GM19324 (cell line): ENCODE results near the gene COL19A1.

ENCODE experiments used
- ATAC-seq: cut with Tn5 transposase; IDR thresholded peaks from one replicate; pipeline ENCODE4 v1.9.1; 2021; ENCODE audit warnings: mild to moderate bottlenecking, moderate library complexity; ENCODE audit not compliant: unreplicated experiment, low FRiP score

Gene COL19A1

DNA sequence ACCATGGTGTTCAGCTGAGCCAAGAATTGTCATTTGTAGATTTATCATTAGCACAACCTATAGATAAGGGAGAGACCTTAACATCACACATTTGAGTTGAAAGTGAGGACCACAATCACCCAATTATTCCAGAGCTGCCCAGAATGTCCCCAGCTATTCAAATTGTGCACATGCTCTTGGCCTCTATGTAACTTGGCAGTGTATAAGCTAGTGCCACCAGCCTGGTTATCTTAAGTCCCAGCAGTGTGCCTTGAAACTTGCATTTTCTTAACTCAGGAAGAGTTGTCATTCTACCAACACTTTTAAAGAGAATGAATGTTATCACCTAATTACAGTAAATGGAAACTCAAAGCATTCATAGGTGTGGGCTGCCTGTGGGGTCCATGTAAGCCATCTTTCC, 245.4 kb downstream of the COL19A1 start:
- no peak for ATAC-seq

DNA sequence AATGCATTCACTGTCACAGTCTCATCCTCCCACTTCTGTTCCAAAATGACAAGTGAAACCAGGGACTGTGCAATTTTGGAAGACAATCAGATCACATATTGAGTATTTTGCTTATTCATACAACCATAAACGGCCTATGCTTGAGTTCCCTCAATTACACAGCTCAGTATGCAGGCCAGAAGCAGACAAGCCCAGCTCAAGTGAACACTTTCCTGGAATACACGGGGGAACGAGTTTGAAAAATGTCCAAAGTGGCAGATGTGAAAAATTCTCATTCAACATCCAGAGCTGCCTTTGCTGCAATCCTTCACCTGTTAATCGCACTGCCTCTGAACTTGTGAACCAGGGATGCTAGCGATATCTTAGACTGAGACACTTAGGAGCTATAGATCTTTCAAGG, 246.4 kb downstream of the COL19A1 start:
- ATAC-seq, result no peak

DNA sequence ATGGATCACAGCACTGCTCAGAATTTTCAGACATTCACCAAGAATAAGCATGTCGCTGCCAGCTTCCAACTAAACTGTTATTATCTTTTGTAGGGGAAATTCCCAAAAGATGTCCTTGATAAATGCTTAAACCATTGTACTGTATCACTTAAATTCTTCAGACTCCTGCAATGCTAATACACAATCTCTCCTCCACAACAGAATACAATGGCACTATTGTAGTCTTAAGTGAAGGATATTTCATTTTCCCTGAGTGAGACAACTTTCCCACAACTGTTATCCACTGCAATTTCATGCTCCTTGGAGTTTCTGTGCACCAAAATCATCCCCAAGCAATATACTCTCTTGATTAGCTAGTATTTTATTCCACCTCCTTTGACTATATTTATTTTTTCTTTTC, 246.8 kb downstream of the COL19A1 start:
- ATAC-seq, result no peak

DNA sequence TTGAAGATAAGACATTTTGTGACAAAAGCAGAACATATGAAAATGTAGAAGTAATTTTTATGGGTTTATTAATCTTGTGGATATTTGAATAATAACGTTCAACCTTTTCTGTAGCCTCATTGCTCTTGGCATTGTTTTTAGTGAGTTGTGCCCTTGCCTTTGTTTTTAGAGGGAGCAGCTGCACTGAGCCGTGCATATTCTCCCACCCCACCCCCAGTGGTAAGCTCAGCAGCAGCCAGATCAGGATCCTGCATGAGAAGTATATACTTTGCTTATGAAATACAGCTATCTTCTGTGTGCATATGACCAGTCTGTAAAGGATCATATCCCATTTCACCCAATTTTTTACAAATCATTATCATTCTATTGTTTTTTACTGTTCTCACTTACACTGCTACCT, 252.3 kb downstream of the COL19A1 start:
- no peak for ATAC-seq

DNA sequence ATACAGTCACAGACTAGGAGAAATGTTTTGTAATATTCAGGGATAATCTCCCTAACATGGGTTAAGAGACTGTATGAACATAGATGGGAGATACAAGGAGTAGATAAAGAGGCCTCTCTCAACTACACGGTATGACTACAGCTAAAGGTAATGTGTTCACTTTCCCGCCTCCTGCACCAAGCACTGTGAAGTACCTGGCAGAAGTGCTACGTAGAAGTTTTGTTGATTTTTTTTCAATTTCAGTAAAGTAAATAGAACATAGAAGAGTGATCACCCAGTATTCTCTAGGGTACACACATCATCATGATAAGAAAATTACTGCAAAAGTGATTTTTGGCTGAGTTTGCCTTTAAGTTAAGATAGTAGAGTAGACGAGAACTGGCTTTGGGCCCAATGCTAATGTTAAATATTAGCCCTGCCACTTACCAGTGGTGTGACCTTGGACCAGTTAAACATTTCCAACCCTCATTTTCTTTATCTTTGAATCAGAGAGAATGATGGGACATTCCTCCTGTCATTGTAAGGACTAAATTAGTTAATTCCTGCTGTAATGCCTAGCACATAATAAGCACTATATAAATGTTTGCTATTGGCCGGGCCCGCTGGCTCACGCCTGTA, 253.0 kb downstream of the COL19A1 start:
- ATAC-seq, result no peak

DNA sequence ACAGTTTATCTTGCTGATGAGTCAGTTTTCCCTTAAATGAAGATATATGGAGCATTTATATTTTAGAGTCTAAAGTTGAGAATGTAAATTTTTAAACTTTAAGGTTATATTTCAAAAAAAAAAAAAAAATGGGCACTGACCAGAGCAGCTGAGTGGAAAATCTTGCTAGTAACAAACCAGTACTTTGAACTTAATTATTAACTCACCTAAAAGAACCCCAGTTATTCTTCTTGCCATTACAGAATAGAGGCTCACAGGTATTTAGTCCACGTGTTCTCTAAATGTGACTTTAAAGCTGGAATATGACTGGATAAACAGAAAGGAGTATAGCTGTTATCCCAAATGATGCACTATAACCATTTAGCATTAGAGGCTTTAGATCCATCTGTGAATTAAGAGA, 258.1 kb downstream of the COL19A1 start:
- no peak for ATAC-seq

DNA sequence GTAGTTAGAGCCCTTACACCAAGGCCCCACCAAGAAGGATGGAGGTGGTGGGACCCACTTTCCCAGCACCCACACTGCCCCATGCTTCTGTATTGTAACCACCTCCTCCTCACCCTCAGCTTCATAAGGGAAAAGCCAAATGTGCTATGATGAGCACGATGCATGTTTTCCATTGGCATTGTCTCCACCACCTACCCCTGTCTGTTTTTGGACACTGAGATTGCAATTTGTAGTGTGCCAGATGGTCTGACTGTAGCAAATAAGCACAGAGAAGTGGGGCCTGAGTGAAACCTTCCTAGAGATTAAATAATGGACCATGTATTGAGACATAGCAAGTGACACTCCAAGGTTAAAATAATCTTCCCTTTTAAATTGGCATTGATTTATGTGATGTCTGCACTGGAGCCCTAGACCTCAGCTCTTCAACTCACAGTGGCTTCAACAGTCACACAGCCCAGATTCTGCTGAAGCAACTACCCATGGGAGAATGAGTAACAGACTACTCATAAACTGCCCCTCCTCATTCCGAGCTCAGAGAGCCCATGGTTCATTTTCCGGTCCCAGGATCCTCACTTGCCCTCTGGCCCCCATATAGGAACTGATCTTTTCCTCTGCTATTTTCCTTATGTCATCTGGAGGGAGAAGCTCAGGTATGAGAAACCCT, 258.7 kb downstream of the COL19A1 start:
- no peak for ATAC-seq

DNA sequence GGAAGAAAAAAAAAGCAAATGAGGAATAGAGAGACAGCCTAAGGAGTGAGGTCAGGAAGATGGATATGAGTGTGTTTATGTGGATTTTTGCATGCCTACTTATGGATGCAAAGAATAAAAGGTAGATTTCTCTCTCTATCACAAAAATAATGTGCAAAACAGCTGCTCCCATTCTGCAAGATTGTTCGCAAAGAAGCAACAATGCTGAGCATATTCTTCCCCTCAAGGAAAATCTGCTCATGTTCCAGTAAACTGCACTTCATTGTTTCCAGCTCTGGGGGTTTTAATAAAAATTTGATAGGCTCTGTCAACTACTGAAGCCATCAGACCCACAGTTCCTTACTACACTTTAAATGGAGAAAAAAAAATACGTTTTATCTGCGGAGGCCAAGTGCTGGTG, 259.2 kb downstream of the COL19A1 start:
- ATAC-seq, result no peak

DNA sequence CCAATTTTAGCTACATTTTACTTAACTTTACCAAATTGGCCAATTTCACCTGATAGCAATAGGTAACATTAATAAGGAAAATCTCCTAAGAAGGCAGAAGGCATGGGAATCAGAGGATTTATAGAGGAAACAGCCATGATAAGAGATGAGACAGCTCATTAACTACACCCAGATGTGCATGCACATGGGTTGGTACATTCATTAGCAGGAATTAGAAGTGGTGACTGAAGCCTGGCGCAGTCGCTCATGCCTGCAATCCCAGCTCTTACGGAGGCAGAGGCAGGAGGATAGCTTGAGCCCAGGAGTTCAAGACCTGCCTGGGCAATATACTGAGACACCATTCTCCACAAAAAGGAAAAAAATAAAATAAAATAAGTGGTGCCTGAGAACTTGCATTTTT, 263.0 kb downstream of the COL19A1 start:
- ATAC-seq, result no peak

DNA sequence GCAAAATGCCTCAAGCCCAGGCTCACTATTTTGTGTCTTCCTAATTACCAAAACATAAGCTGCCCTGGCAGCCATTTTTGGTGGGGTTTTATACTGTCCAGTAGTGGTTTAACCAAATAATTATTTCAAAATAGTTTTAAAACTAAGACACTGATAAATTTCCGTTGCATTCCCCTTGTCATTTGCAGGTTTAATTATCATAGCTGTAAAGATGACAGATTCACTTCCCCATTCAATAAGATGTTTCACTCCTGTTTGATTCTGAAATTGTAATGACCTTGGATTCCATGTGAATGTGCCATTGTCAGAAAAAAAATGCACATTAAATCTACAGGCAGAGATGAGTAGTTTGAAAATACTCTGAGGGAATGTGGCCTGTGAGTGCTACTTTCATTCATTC, 264.5 kb downstream of the COL19A1 start:
- no peak for ATAC-seq

DNA sequence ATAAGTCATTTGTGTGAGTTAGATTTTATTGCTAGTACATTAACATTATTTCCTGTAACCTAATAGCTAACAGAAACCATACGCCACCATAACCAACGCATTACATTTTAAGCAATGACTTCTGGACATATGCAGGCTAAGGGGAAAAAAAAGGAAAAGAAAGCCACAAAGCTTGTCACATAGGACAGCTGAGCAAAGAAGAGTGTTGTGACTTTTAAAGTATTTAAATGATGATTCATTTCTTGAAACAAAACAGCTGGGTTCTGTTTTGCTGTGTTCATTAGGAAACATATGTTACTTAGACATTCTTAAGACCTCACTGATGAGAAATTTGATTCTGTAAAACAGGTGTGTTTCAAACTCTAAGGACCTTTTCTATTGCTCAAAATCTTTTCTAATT, 265.2 kb downstream of the COL19A1 start:
- ATAC-seq, result peak; percentile 64

DNA sequence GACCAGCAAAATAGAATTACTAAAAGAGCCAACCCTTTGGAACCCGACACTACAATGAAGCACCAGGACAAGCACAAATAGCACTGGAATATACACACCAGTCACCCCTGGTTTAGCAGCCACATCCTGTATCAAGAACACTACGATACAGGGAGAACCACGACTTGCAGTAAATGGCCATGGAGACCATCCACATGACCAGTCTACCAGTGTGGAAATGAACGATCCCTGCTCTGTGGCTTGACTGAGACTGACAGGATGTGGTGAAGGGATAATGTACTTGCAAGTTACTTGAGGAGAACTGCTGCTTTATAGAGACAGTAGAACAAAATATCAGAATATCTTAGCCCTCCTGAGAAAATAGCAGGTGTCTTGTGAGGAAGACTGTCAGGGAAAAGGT, 266.9 kb downstream of the COL19A1 start:
- no peak for ATAC-seq

DNA sequence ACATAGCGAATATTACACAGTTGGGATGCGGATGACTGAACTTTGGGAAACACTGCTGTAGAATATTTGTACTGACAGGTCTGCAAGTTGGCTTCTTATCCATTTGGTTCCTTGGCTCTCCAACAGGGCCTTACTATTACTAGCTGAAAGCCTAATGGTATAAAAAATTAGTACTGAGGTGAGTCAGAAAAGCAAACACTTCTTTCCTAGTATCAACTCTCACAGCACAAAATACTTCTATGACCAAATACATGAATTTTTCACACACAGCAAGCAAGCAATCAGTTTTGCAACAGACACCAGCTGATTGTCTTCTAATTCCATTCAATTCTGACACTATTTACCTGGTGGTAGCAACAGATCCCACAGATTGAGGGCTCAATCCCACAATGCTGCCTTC, 268.2 kb downstream of the COL19A1 start:
- ATAC-seq, result no peak

DNA sequence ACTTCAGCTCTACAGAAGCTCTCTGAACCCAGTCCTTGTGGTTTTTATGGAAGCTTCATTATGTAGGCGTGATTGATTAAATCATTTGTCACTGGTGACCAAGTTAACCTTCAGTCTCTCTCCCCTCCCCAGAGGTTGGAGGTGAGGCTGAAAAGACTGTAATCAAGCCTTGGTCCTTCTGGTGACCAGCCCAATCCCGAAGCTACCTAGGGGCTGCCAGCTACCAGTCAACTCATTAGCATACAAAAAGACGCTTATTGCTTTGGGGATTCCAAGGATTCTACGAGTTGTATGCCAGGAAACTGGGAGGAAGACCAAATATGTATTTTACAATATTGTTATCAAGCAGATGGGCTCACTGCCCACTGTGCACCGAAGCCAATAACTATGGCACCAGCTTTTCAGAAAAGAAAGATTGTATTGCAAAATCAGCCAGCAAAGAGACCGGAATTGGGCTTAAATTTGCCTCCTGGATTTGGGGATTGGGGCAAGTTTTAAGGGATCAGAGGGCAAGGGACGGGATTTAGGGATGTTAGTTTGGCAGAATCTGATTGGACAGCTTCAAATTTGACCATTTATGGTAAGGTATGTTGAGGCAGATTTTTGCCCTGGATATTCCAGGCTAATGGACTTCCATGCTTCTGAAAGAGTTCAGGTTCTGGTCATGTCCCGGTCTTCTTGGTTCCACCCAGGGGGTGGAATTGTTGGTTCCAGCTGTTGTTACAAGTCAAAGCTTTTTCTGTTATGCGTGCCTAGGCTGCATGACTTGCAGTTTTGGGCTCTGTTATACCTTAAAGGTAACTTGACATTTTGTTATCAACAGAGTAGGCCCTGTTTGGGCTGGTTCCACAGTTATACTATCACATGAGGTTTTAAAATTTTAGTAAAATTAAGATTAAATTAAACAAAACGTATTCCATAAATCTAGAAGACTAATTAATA, 269.1 kb downstream of the COL19A1 start:
- no peak for ATAC-seq

DNA sequence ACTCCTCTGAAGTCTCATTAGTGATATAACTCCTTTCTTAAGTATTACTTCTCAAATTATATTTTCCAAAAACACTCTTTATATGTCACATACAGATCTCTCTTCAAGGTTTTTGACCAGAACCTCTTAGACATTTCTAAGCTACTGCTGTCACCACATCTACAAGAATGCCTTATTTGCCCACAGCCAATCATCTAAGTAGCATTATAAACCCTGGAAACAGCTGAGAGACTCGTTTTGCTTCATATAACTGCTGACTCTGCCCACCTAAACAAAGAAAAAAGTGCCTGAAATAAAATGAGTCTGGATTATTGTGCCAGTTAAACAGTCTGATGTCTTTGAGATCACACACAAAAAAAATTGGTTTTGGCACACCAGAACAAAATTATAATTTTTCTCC, 270.6 kb downstream of the COL19A1 start:
- no peak for ATAC-seq

DNA sequence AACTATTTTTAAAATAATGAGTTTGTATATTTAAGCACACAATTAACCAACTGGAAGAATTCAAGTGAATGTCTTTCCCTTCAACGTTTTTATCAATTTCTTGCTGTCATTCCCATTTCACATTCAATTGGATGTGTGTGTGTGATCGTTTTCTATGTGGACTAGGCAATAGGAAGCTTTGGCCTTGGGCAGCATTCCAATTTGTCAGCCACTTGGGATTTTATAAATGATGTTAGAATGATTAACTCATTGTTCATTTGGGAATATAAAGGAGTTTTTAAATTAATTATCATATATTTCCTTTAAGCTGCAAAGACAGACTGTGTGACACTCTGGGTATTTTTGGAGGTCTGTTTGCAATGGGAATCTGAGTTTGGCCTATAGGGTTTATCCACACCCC, 274.1 kb downstream of the COL19A1 start:
- ATAC-seq, result no peak

DNA sequence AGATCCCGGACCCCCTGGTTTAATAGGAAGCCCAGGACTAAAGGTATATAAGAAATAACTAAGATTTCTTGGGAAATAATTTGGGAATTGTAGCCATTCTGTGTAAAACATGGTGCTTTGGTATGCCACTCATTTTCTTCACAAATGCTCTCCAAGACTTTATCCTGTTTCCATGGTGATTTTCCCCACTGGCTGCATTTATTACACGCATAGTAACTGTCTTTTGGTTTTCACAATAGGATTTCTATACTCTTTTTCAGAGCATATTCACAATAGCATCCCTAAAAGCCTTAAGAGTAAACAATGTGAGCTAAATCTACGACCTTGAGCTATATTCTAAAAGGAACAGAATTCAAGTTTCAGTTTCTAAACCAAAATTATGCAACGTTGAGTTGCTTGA, 275.7 kb downstream of the COL19A1 start:
- ATAC-seq, result no peak

DNA sequence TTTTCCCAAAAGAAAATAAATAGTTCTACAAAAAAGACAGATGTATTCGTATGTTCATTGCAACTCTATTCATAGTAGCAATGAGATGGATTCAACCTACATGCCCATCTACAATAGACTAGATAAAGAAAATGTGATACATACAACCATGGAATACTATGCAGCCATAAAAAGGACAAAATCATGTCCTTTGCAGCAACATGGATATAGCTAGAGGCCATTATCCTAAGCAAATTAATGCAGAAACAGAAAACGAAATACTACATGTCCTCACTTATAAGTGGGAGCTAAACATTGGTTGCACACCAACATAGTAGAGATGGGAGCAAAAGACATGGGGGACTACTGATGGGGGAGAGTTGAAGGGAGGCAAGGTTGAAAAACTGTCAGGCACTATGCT, 278.8 kb downstream of the COL19A1 start:
- ATAC-seq, result no peak

DNA sequence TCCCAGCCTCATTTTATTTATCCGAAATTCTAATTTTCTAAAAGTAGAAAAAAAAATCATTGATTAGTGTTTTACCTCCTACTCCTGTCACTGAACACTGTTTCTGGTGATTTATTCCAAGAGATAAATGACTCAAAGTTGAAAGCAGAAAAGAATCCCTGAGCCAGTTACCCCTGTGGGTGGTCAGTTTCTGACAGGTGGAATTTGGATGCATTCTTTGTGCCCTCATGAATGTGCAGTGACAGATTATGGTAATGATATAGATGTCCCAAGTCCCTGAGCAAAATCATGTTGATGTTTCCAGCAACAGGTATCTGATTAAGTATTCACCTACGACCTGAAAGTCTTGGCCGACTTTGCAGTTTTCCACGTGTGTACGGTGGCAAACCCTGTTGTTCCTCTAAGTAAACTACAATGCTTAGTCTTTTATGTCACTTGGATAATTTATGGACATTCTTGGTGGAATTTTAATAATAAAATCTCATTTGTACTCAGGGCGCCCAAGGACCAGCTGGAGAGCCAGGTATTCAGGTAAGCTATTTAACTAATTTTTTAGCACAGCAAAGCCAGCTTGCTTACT, 282.9 kb downstream of the COL19A1 start:
- ATAC-seq, result no peak

DNA sequence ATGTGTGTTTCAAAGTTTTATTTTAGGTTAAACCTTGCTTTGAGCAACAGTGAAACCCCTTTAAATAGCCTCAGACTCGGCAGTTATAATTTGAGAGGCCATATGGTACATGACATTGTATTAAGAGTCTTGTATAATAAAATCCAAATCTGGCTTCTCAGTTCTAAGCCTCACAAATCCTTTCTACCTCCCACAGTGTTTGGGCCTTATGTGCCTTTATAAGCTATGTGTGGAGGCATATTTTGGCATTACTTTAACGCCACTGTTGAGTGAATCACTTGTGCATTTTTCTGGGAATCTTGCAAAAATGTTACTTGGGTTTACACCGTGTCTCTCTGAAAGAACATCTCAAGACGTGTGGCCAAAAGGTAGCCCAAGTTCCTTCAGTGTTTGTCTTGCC, 284.2 kb downstream of the COL19A1 start:
- no peak for ATAC-seq

DNA sequence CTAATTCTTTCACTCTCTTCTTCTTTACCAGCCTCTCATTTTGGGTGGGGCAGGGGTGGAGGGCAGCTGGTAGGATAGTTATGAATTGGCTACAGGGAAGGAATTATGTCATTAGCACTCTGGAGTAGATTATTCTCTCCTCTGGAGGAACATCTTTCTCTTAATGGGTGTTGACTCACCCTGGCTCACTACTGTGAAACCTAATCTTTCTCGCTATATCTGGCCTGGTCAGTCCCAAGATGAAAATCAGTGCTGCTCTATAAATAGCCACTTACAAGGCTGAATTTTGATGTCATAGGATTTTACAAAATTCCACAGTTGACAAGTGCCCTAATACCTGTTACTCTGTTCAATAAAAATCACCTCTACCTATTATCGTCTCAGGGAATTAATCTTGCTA, 285.3 kb downstream of the COL19A1 start:
- ATAC-seq, result no peak
